HG02973 (cell line): Measurements from ENCODE around the gene CHEK2.
"Not testable (repeated sequence)": the region's sequence is repeated elsewhere in the genome, so short reads cannot be mapped to it uniquely, and the experiment has no call there.

Experiments
- ATAC-seq: cut with Tn5 transposase; IDR thresholded peaks from one replicate; pipeline ENCODE4 v1.9.1; 2021; ENCODE audit warnings: moderate library complexity; ENCODE audit not compliant: unreplicated experiment

CHEK2 gene

GRCh38 chr22:28693041-28693760, 48.4 kb downstream of the CHEK2 start:
- ATAC-seq = not testable (repeated sequence)

DNA sequence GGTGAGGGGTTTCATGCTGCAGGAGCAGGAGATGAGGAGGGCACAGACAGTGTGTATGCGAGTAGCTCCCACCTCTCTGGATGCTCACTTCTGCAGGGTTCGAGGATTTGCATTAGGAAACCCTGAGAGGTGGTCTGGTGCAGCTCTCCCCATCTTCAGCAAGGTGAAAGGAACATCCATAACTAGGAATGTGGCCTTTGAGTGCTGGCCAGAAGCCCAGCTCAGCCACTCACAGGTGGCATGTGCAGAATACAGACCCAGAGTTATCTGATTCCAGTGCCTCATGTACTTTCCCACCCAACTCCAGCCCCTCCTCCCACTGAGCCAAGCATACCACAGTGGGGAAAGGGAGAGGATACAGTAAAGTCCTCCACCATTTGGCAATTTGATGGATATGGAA, 51.8 kb downstream of the CHEK2 start:
- not testable (repeated sequence) for ATAC-seq

DNA sequence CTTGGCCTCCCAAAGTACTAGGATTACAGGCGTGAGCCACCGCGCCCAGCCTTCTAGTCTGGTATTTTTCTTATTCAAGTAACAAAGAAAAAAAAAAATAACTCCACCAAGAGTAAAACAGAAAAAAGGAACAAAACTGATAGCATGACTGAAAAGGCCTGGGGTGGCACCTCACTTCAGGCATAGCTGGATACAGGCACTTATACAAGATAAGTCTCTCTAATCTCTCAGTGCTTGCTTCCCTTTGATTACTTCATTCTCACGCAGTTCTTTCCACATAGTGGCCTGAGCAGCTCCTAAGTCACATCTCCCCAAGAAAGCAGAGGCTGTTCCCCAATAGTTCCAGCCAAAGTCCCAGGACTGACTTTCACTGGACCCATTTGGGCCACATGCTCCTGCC, 58.7 kb downstream of the CHEK2 start:
- not testable (repeated sequence) for ATAC-seq

GRCh38 chr22:28680813-28681490, 60.7 kb downstream of the CHEK2 start:
- ATAC-seq = not testable (repeated sequence)

DNA sequence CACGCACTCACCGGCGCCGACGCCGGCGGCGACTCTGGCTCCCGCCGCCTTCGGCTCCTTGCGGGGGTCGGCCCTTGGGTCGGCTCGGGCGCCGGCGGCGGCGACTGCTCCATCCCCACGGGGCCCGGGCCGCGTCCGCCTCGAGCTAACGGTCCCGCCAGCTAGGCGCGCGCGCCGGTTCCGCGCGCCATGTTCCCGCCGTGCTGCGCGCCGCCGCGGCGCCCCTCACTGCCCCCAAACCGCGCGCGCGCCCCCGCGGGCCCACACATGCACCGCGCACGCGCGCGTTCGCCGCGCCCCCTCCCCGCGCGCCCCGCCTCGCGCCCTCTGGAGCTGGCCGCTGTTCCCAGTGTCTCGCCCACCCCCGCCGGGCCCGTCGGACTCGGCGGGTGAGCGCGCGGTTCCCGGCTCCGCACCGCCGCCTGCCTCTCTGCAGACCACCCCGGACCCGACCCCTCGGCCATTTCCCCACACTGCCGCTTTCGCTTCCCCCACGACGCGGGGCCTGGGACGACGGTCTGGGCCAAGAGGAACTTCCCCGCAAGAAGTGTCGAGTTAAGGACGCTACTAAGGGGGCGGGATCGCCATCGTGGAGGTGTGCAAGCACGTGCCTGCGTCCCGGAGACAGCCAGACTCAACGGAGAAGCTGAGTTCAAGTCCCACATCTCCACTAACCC, 61.9 kb downstream of the CHEK2 start, which contains the start of gene TTC28:
Gene TTC28 (minus strand): TSS at position 230 of the 677 bp plus-strand sequence. CDS start 117 bp downstream, at position 113.
- ATAC-seq = not testable (repeated sequence)

- ATAC-seq = not testable (repeated sequence)
Observed at GRCh38 chr22:28678778-28679610, 62.6 kb downstream of the CHEK2 start.

DNA sequence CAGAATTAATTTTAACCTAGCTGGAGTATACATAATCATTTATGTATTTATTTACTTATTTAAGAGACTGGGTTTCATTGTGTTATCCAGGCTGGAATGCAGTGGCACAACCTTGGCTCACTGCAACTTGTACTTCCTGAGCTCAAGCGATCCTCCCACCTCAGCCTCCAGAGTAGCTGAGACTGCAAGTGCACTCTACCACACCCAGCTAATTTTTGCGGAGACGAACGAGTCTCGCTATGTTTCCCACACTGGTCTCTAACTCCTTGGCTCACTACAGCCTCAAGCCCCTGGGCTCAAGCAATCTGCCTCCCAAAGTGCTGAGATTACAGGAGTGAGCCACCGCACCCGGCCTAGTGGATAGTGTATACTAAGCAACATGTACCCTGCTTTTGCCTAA, 63.5 kb downstream of the CHEK2 start:
- not testable (repeated sequence) for ATAC-seq

- ATAC-seq = no peak
Observed at GRCh38 chr22:28674121-28674563, 67.5 kb downstream of the CHEK2 start.

GRCh38 chr22:28670756-28671155, 70.9 kb downstream of the CHEK2 start:
- no peak for ATAC-seq

GRCh38 chr22:28670161-28670560, 71.5 kb downstream of the CHEK2 start:
- no peak for ATAC-seq

DNA sequence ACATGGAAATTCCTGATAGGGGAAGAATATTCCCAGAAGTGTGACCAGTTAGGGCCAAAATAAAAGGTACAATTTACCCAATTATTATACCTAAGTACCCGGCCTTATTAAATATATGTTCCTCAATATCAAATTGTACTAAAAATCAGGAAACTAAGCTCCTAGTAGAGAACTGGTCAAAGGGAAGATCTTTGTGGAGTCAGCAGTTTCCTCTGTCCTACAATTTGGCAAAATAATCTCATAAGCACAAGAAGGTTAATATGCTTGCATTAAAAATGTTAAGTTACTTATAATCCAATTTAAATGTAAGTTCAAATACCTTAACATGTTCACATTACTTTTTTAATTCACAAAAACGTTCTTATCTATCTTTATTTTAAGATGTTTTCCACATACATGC, 72.2 kb downstream of the CHEK2 start:
- no peak for ATAC-seq

GRCh38 chr22:28663569-28663942, 78.1 kb downstream of the CHEK2 start:
- ATAC-seq = not testable (repeated sequence)

- no peak for ATAC-seq
Observed at GRCh38 chr22:28658448-28658847, 83.2 kb downstream of the CHEK2 start.

GRCh38 chr22:28656181-28656580, 85.4 kb downstream of the CHEK2 start:
- ATAC-seq = no peak

GRCh38 chr22:28650463-28650862, 91.2 kb downstream of the CHEK2 start:
- ATAC-seq = no peak

DNA sequence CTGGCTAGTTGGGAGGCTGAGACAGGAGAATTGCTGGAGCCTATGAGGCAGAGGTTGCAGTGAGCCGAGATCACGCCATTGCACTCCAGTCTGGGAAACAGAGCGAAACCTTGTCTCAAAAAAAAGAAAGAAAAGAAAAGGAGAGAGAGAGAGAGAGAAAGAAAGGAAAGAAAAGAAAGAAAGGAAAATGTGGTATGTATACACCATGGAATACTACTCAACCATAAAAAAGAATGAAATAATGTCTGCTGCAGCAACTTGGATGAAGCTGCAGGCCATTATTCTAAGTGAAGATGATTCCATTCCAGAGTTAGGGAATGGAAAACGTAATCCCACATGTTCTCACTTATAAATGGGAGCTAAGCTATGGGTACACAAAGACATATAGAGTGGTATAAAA, 92.8 kb downstream of the CHEK2 start:
- no peak for ATAC-seq

DNA sequence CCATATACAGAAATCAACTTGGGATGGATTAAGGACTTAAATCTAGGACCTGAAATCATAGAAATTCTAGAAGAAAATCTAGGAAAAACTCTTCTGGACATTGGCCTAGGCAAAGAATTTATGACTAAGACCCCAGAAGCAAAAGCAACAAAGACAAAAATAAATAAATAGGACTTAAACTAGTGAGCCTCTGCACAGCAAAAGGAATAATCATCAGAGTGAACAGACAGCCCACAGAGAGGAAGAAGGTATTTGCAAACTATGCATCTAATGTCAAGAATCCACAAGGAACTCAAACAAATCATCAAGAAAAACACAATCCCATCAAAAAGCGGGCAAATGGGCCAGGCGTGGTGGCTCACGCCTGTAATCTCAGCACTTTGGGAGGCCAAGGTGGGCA, 94.4 kb downstream of the CHEK2 start:
- no peak for ATAC-seq

DNA sequence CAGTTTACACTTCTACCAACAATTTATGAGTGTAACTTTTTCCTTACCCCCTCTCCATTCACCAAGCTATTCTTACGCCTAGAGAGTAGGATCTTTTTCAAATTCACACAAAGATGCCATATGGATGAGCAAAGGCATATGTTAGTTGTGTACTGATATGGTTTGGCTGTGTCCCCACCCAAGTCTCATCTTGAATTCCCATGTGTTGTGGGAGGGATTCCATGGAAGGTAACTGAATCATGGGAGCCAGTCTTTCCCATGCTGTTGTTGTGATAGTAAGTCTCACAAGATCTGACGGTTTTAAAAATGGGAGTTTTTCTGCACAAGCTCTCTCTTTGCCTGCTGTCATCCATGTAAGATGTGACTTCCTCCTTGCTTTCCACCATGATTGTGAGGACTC, 102.3 kb downstream of the CHEK2 start:
- ATAC-seq = no peak
